Measurements from ENCODE around the gene KCNT2.
"Not testable (repeated sequence)": the region's sequence is repeated elsewhere in the genome, so short reads cannot be mapped to it uniquely, and the experiment has no call there.

Gene KCNT2

DNA sequence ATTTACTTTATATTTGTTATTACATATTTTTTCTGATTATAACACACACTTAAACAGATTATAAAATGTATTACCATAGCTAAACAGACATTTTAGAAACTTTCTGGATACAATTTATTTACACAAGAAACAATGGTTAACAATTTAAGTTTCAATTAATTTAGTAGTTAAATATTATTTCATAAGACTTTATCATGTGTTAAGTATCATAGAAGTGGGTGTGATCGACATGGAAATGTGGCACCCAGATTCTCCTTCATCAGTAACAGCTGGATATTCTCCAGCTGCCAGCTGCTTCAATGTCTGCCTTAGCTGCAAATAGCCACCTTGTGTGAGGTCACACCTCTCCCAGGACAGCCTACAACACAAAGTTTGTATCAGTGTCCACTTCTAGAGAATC is 97.8 kb downstream of the KCNT2 start:
- DNase-seq: no peak

DNA sequence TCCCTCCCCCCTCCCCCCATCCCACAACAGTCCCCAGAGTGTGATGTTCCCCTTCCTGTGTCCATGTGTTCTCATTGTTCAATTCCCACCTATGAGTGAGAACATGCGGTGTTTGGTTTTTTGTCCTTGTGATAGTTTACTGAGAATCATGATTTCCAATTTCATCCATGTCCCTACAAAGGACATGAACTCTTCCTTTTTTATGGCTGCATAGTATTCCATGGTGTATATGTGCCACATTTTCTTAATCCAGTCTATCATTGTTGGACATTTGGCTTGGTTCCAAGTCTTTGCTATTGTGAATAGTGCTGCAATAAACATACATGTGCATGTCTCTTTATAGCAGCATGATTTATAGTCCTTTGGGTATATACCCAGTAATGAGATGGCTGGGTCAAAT is 104.0 kb downstream of the KCNT2 start:
- not testable (repeated sequence) for DNase-seq

DNA sequence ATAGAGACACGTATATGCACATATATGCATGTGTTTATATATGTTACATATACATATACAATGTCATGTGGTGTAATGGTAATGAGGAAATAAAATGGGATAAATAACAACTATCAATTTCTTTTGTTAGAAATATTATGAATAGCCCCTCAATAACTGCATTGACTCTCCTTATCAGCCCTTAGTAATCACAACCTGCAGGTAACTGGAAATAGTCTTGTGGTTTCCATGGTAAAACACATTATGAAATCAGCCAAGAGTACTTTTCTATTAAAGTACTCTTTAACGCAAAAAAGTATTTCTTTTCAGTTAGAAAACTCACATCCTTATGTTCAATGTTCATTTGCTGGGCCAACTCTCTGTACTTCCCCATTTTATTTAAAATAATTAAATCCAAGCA is 105.8 kb downstream of the KCNT2 start:
- no peak for DNase-seq

DNA sequence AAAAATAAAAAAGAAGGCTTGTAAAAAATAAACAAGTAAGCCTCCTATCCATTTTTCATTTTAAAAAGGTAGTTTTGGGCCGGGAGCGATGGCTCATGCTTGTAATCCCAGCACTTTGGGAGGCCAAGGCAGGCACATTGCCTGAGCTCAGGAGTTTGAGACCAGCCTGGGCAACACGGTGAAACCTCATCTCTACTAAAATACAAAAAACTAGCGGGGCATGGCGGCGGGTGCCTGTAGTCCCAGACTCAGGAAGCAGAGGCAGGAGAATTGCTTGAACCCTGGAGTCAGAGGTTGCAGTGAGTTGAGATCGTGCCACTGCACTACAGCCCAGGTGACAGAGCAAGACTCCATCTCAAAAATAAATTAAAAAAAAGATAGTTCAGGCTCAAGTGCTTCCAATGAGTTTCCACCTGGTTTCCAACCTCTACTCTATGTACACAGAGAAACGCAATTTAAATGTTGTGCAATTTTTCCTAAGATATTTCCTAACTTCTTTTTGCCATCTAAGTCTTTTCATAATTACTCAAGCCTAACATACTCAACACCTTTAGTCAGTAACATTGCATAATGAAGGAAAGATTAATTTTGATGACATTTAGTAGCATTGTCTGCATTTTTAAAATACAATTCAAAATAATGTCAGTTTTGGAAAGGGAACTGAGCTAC is 106.3 kb downstream of the KCNT2 start:
- DNase-seq: no peak

DNA sequence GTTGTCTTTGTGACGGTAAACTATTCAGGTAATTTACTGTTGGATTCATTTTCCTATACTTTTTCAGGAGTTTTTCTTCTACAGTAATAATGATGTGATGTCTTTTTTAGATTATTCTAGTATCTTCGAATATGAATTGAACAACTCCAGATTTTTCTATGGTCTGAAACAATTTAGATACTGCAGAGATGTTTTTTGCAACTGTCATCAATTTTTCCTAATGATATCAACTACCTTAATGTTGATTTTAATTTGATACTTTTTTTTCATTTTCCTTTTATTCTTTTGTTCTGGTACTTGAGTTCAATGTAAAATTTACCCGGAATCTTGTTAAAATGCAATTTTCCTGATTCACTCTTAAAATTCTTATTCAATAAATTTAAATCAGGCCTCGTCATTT is 110.4 kb downstream of the KCNT2 start:
- no peak for DNase-seq

DNA sequence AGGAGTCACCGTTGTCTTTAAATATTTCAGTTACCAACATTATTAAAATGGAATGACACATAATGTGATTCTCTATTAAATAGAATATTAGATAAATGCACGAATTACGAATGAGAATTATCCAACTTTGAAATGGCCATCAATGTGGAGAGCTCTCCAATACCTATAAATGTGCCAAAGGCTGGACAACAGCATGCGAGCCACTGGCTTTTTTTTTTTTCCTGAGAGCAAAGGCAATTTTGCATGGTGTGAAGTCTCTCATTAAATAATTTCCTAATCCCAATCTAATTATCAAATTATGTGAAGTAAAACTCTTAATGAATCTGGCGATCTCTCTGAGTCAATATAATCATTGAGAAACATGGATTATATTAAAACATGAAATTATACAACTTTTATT is 113.5 kb downstream of the KCNT2 start:
- DNase-seq: no peak

DNA sequence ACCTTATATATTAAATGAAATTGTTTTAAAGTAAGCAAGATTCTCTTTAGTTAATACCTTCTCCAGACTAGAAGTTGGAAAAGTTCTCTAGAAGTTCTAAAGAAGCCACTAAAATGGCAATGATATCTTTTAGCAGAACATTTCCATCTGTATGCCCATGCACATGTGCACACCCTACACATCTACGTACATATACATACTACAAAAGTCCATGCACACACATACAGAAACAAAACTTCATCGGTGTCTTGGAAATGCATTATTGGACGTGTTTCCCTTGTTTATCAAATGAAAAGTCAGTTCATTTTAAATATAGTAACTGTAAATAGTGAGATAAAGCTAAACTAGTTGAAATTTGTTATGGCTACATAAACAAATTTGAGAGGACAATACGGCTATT is 114.4 kb downstream of the KCNT2 start:
- DNase-seq: no peak

DNA sequence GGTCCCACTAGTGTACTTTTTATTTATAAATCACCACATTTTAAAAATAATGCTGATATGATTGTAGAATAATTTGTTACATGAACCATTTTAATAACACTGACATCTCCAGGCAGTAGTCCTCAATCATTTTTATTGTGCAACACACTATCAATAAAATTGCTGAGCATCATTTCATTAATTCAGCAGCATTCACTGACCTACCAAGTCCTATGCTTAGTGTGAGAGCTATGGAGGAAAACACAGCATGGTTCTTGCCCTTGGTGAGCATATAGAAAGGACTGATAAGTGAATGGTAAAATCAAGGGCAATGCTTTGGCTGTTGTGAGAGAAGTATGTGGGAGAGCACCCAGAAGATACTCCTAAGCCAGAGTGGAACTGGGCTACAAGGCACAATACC is 119.7 kb downstream of the KCNT2 start:
- DNase-seq: no peak

DNA sequence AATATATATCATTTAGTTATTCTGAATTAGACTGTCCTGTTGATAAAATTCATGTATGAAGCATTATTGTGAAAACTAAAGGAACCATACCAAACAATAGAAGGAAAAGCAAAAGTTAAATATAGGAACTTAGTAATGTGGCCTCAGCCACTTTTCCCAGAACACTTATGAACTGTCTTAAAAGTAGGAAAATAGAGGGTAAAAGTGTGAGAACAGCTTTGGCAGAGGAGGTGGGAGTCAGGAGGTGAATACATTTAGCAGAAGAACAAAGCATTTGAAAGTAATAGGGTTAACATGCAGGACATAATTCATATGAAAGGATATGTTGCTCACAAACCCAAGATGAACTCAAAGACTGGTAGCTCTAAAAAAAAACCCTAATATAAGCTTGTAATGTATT is 121.9 kb downstream of the KCNT2 start:
- no peak for DNase-seq

DNA sequence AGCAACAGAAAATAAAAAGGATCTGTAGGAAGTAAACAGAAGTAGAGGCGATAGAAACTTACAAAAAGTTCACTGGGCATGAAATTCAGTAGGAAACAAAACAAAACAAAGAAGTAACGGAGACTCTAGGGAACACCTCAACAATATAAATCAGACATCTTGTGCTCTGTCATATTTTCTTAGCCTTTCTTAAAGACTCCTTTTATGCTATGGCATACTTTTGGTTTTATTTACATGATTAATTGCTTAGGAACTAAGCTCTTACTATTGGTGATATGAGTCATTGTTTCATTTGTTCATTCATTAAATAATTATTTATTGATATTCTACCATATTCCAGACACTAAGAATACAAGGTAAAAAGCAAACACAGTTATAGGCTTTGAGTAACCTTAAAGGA is 126.6 kb downstream of the KCNT2 start:
- DNase-seq: no peak

DNA sequence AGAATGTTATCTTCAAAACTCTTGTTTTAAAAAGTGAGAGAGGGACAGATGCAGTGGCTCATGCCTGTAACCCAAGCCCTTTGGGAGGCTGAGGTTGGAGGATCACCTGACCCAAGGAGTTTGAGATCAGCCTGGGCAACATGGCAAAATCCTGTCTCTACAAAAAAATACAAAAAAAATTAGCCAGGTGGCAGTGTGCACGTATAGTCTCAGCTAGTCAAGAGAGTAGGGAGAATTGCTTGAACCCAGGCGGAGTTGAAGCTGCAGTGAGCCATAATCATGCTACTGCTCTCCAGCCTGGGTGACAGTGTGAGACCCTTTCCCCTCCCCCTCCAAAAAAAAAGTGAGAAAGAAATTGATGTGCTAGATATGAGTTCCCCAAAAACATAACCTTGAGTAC is 131.0 kb downstream of the KCNT2 start:
- no peak for DNase-seq

DNA sequence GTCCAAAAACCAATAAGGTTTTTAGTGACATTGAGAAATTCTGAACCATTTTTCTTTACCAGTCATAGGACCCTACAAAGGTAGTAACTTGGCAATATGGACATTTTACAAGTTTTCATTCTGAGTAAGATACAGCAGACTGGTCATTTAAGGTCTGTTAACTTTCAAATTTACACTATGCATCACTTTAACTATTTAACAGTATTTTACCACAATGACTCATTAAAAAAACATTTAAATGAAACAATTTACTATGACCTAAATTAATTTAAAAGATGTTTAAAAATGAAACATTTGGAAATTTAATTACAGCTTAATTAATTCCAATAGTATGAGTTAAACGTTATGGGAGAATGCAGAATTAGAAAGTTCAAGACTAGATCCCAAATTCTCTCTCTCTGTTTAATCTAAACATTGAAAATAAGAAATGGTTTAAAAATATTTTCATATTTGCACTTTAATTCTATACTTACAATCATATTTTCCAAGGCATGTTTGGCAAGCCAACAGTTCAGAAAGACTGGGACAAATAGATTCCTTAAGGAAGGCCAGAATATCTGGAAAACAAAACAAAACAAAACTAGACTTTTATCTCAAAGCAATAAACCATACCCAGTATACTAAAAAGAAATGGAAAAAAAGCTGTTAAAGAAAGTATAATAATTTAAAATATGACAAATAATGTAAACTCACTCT is 140.9 kb downstream of the KCNT2 start:
- no peak for DNase-seq

DNA sequence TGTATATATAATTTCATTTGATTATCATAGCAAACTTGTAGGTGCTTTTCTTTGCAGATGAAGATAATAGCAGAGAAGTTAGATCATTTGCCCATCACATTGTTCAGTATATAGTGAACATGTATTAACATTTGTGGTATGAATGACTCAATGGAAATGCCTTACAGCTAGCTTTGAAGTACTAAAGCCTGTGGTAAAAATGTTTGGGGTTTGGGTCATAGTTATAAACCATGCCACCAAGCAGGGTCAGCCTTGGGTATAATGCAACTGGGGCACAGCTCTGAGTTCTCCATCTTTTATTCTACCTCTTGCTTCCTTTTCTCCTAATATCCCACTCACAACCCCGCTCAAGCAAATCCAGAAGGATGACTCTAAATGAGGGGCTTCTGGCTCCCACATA is 141.6 kb downstream of the KCNT2 start:
- DNase-seq: no peak

DNA sequence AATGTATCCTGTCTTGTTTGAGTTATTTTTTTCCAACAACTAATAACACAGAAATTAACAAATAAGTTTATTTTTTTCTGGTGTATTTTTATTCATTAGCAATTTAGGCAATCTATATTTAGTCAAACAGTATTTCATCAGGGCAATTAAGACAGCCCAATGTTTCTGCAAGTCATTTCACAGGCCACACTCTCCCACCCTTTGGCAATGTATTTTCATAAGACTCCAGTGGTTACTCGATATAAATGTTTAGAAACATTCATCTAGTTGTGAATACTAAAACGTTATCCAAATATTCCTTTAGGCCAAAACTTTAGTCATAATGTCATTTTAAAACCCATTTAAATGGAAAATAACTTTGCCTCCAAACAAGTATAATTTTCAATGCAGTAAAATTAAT is 142.1 kb downstream of the KCNT2 start:
- DNase-seq: no peak

DNA sequence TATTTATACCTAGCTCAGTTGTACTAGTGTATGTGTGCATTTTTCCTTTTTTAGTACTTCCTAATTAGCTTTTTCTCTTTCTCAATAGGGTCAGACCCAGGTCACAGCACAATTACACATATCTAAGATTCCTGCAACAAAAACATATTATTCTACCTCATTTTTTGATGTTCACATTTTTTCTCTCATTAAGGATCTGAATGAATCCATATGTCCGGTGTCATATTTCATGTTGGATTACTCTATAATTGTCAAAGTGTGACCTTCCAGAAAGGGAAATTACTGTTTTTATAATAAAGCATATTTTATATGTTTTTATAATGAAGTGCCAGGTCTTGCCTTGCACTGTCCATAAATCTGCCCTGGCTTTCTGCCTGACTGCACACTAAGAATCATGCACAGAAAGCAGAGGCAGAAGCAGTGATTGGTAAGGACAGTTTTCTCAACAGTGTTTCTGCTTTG is 143.7 kb downstream of the KCNT2 start:
- DNase-seq: no peak

DNA sequence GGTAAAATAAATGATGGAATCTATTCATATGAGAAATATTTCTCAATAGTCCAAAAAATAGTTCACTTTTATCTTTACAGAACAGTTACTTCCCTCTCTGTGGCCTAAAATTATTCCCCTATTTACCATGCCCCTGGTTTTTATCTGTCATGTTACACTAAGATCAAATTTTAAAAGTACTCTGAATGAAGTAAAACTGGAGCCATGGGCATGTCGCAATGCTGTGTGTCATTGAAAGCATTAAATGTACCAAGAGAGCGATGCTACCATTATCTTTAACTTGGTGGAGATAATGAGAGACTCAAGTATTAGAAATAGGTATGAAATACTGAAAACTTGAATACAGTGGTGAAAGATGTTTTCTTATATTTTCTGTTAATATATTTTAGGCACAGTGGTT is 146.2 kb downstream of the KCNT2 start:
- no peak for DNase-seq

DNA sequence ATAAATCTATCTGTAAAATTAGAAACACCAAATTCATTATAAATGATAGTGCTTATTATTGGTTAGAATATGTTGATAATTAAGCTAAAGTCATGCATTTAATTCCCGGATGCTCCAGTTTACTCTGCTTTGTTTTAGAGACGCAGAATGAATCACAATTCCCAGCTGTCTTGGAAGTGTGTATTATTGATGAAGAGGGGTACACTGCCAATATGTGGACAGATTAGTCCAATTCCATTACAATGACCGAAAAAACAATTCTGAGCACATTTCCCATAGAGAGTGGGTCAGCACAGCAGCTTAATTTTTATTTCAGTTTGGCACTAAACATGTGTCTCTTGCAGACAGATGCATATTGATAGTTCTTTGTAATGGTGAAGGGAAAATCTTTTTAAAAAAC is 146.7 kb downstream of the KCNT2 start:
- no peak for DNase-seq

DNA sequence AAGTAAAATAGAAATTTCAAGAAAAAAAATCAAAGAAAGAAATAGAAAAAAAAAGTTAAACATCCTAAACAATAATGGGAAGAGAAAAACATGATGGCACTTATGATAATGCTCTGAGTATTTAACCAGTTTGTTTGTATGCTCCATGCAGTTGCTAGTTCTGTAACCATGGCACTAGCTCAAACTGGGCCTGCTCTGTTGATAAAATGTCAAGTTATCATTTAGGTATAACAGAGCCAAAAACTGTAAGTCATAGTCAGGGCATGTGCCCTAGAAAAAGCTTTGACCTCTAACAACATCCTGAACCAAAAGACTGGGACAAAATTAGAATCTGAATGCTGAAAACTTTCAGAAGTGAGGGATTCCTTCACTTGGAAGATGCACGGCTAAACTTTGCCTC is 148.9 kb downstream of the KCNT2 start:
- DNase-seq: no peak

DNA sequence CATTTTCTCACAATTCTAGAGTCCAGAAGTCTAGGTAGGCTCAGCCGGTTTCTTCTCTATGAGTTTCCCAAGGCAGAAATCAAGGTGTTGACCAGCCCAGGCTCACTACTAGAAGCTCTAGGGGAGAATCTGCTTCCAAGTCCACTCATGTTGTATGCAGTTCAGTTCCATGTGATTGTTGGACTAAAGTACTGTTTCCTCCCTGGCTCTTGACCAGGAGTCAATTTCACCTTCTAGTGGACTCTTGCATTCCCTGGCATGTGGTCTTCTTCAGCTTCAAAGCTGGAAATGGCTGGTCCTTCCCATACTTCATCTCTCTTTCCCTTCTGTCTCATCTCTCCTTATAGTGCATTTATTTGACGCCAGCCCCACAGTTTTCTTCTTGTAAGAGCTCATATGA is 153.4 kb downstream of the KCNT2 start:
- DNase-seq: no peak

DNA sequence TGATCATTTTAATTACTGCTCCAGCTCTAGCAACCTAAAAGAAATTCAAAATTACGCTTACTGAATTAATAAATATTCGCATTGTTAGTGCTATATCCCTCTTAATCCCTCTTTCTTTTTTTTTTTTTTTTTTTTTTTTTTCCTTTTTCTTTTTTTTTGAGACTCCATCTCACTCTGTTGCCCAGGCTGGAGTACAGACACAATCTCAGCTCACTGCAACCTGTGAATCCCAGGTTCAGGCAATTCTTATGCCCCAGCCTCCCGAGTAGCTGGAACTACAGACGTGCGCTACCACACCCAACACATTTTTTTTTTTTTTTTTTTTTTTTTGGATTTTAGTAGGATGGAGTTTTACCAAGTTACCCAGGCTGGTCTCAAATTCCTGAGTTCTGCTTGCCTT is 157.1 kb downstream of the KCNT2 start:
- DNase-seq: no peak

DNA sequence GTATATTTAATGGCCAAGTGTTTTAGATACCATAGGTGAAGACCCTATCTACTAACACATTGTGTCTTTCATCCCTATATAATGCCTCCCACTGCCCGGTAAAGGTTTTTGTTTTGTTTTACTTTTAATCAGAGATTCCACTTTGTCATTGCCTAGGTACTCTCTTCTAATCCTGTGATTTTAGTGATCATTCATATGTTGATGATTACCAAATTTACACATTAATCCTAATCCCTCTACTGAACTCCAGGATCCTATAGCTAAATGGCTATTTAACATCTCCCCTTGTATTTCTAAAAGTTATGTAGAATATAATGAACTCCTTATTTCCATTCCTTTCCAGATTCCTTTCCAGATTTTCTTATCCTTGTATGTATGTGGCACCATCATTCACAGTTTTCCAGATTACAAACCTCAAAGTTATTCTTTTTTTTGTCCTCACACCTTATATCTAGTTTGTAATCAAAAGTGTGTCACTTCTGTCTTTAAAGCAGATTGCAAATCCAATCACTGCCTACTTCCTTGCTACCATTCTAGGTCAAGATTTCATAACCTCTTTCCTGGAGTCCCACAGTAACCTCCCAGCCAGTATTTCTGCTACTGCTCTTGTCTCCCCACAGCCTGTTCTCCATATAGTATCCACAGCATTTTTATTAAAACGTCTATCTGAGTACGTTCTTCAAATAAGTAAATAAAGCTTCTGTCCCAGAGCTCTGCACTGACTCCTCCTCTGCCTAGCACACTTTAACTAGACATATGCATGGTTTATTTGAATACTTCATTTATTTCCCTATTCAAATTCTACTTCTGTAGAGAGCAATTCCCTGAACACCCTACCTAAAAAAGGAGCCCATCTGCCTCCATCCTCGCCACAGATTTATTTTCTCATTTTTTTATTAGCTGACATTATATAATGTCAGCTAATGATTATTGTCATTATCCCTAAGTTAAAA is 157.8 kb downstream of the KCNT2 start:
- DNase-seq: no peak

DNA sequence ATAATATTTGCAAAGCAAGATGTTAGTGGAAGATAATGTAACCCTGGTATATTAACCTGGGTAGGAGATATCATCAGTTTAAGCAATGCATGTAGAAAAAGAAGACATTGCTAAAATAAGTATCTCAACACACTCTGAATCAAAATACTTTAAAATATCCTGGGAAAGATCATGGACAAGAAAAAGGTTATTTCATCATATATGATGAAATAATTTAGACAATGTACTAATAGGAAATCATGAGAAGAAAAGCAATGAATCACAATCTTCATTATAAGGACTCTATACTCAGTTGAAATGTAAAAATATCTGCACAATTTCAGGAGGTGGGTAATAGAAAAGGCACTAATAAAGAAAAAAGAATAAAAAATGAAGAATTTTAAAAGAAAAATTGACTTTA is 158.8 kb downstream of the KCNT2 start:
- DNase-seq: no peak

DNA sequence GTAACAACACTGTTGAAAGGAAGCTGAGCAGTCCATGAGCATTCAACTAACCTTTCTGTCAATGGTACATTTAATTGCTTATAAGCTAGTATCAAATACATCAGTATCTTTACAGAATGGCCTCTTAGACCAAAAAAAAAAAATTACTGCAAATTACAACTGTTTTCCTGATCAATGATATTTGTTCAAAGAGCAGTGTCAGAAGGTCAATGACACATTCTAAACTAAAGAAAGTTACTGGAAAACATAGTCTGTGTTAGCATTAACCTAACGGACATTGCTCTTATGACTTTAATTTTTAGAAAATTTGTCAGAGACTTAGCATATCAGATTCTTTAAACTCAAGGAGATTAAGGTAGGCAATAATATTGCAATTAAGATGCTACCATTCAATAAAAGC is 162.5 kb downstream of the KCNT2 start:
- no peak for DNase-seq

DNA sequence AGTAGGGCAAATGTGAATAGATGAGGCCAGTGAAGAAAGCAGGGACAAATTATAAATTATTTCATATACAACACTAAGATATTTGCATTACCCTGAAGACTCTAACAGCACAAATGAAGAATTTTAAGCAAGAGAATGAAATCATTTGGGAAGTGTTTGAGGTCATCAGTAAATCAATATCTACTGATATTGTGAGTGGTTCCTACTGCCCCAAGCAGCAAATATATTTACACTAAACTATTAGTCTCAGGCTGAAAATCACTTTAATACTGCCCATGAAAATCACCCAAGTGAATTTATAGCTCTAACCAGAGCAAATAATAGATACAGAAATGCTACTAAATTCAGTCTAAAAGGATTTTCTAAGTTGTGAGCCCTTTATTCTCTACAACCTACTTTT is 163.6 kb downstream of the KCNT2 start:
- no peak for DNase-seq
